A549 treated with DMSO at 1 μM for 4 hours (cell line): ENCODE data around the gene VPS4B. TPM values are rescaled to one million over a fixed set of nuclear protein-coding genes. Genes with fewer than 3 reads are reported as not detected.

Experiments used
- total RNA-seq: library from RNA; stranded (reverse); fragments of 200-300 nt; extraction: Qiagen RNA extraction; gene quantifications from 5 replicates; pipeline ENCODE4 v1.2.3, GENCODE V29; 2022; ENCODE audit warnings: low read depth

Gene VPS4B
- total RNA-seq: 19.4 to 24.0 TPM (median 22.1 TPM) in 5 replicates

GRCh38 chr18:63422087-63422863, at the start of gene VPS4B:
VPS4B (minus strand) TSS chr18:63422476; CDS start chr18:63422259, 217 bp downstream.

GRCh38 chr18:63367053-63367953, 55.0 kb downstream of the VPS4B start, which contains the start of gene KDSR:
KDSR (minus strand) TSS chr18:63367206; CDS start chr18:63367118, 88 bp downstream.

Other genes starting within 250 kb of the VPS4B start
- 0.48 to 0.84 TPM (median 0.71 TPM) in 5 replicates for gene BCL2, start 102.7 kb downstream of the VPS4B start, total RNA-seq
- gene KDSR, start 55.3 kb downstream of the VPS4B start, total RNA-seq: 42.6 to 50.1 TPM (median 45.1 TPM) in 5 replicates
- 0.08 to 0.20 TPM (median 0.11 TPM) in 5 replicates for gene SERPINB5, start 54.5 kb upstream of the VPS4B start, total RNA-seq
- gene SERPINB12, start 119.9 kb upstream of the VPS4B start, total RNA-seq: not detected in 5 replicates
- not detected in 5 replicates for gene SERPINB13, start 164.9 kb upstream of the VPS4B start, total RNA-seq
- gene SERPINB4, start 221.8 kb upstream of the VPS4B start, total RNA-seq: 0.12 to 0.28 TPM (median 0.18 TPM) in 5 replicates
- 0.10 to 0.18 TPM (median 0.13 TPM) in 4 of 5 replicates, not detected in the other for gene SERPINB3, start 239.4 kb upstream of the VPS4B start, total RNA-seq